MM.1S (cell line): ENCODE measurements around the gene KRTAP4-1.

Experiments
- CTCF ChIP-seq: fragments of 300-600 bp; sonication (generic); IDR thresholded peaks from 2 replicates; pipeline ENCODE4 v1.5.1; 2016; ENCODE audit warnings: antibody characterized with exemption, low read length, mixed read lengths
- EZH2phosphoT487 ChIP-seq: fragments of 300-600 bp; sonication (generic); IDR thresholded peaks from 2 replicates; pipeline ENCODE4 v1.6.1; 2018; ENCODE audit warnings: antibody characterized with exemption, low read length

DNA sequence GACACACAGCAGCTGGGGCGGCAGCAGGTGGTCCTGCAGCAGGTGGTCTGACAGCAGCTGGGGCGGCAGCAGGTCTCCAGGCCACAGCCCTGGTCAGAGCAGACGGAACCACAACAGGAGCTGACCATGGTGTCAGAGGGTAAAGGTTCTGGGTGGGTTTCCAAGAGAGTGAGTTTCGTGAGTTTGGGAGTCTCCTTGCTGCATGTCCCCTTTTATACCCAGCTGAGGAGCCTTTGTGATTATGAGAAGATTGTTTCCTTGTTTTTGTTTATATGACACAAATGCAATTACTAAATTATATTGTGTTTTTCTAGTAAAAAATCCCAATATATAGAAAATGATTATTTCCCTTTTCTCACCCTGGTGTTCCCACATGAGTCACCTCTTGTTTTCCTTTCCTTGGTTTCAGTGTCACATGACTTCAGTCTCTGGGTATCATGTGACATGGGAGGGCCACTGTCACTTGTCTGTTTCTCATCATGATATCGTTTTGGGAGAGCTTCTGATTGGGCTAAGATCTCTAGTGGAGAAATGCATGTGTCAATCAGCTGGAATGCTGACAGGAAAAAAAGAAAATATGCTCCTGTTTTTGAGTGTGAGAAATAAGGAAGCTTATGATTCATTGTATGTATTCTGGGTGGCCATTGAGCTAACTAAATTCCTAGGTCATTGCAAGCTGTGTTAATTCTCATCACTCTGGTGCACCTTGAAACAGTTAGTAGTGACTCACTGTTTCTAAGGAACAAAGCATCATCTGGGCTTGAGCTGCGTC, 44.2 kb downstream of the KRTAP4-1 start, which contains the start of gene KRTAP4-6:
- TF ChIP-seq CTCF (no peak), EZH2phosphoT487 (no peak)
